Right cardiac atrium (tissue), 5 donors: Measurements from ENCODE around the gene NDUFAF5. TPM values are rescaled to one million over a fixed set of nuclear protein-coding genes. Genes with fewer than 3 reads are reported as not detected.
A peak's percentile ranks its signal among the peaks of the same experiment; 100 is the strongest.

Source experiments
- ATAC-seq, 2 donors: fragments of 200-7000 bp; cut with Tn5 transposase; one replicate each; pipeline versions ENCODE4 v1.8.0 to v1.9.1; 2020; ENCODE audit warnings: moderate library complexity in 2 of 2, mild to moderate bottlenecking in 1 of 2
- DNase-seq, 3 donors: peaks; one replicate each; pipeline ENCODE4 v3.0.0-alpha.2; 2020
- H3K27ac ChIP-seq: one replicate; pipeline ENCODE4 v1.5.1; 2013; ENCODE audit warnings: mild to moderate bottlenecking, low read length, control low read depth, moderate library complexity
- H3K27me3 ChIP-seq: one replicate; pipeline ENCODE4 v1.6.1; 2013; ENCODE audit not compliant: control insufficient read depth, insufficient read depth
- H3K4me1 ChIP-seq: one replicate; pipeline ENCODE4 v1.6.1; 2013; ENCODE audit warnings: low read length; ENCODE audit not compliant: control insufficient read depth, insufficient read depth
- H3K4me3 ChIP-seq: one replicate; pipeline ENCODE4 v1.5.1; 2013; ENCODE audit warnings: low read length, control low read depth
- H3K9me3 ChIP-seq: one replicate; pipeline ENCODE4 v1.6.1; 2013; ENCODE audit warnings: low read length; ENCODE audit not compliant: control insufficient read depth
- WGBS: extraction: QIAGEN DNeasy Blood & Tissue Kit; methylation state at CpG from one replicate; pipeline ENCODE4 v1.1.7; 2013; 5-methylcytosine and 5-hydroxymethylcytosine counted together
- intact Hi-C, 4 donors: fragments of 100-400 bp; cut with DNase I; formaldehyde crosslinking; loops; one replicate each; pipeline versions ENCODE4 v1.11.0 to v1.14.0; 2022 to 2023
- polyA plus RNA-seq: library from polyadenylated mRNA; stranded (reverse); fragments of 200-250 nt; gene quantifications from one replicate; pipeline ENCODE4 v1.2.3, GENCODE V29; 2013
- total RNA-seq, 4 donors: library from RNA; stranded (reverse); fragmentation: NEBNext Ultra II Directional; extraction: Animal tissue kit (Norgen Biotek cat#: 25700); gene quantifications; one replicate each; pipeline ENCODE4 v1.2.1, GENCODE V29; 2021
- donor health status: healthy with polysubstance abuse.
- donor health status: DM: no; HTN: yes; CAD: no.
- donor health status: DM: no; HTN: no; CAD: no.
- donor health status: DM: no; HTN: yes; CAD: no; lungs with severe emphysema.
- donor health status: DM: yes; HTN: yes; CAD: no.

The NDUFAF5 gene
- total and polyA plus RNA-seq, 5 donors = 55.7 to 72.3 (median 62.4) TPM

DNA sequence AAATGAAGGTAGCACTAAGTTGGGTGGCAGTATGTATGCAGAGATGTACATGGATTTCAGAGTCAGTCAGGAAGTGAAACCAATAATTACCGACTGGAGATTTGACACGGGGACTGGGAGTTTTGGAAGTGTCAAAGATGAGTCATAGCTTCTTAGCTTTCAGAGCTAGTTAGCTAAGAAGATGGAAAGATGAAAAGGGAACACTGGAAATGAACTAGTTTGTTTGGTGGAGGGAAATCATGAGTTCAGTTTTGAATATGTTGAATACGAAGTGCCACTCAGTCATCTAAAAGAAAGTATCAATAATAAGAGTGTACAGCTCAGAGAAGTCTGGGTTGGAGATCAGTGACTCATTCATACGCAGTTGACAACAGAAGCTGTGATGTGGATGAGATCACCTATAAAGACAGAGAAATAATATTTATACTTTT is 7.6 kb upstream of the NDUFAF5 start:
- no peak overlapping the region for H3K4me3 ChIP-seq
- no peak overlapping the region for H3K27ac ChIP-seq
- H3K4me1 ChIP-seq = no peaks in the 10 kb centered on the region
- intact Hi-C loops = loop anchor here in 1 of 4 donors (10.0 kb wide), 2 partner anchors 312 to 452 kb away; no protein-coding TSS in a partner anchor
- ATAC-seq = no peak
- 68% methylated on average over 4 of the region's 4 CpGs for WGBS
- H3K9me3 ChIP-seq = no peaks in the 10 kb centered on the region
- no peak for DNase-seq
- H3K27me3 ChIP-seq = no peaks in the 10 kb centered on the region

DNA sequence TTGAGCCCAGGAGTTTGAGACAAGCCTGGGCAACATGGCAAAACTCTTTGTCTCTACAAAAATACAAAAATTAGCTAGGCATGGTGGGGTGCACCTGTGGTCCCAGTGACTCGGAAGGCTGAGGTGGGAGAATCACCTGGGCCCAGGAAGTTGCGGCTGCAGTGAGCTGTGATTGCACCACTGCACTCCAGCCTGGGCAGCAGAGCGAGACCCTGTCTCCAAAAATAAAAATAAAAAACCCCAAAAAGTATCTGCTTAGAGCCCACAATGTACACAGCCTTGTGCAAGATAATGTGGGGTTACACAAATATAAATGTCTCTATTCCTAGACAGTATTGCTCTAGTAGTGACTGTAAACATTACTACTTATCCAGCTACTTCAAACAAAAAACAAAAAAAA is 6.0 kb upstream of the NDUFAF5 start:
- H3K9me3 ChIP-seq = no peaks in the 10 kb centered on the region
- WGBS = 95% methylated on average over 3 of the region's 3 CpGs
- no peak for ATAC-seq
- no peaks in the 10 kb centered on the region for H3K27me3 ChIP-seq
- no peaks in the 10 kb centered on the region for H3K4me1 ChIP-seq
- intact Hi-C loops = loop anchor here in 1 of 4 donors (10.0 kb wide), 2 partner anchors 314 to 454 kb away; no protein-coding TSS in a partner anchor
- no peak for DNase-seq
- no peak overlapping the region for H3K4me3 ChIP-seq
- H3K27ac ChIP-seq = no peak overlapping the region

DNA sequence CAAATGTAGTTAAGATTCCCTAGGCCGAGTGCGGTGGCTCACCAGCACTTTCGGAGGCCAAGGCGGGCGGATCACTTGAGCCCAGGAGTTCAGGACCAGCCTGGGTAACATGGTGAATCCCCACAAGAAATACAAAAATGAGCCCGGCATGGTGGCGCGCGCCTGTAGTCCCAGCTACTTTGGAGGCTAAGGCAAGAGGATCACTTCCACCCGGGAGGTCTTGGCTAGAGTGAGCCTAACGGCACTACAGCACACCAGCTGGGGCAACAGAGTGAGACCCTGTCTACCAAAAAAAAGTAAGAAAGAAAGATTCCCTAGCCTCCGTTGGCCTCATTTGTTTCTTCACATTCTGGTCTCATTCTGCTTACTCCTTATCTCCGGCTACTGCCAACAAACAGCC is 1.3 kb upstream of the NDUFAF5 start:
- Histone ChIP-seq H3K27me3 (no peaks in the 10 kb centered on the region), H3K4me1 (no peaks in the 10 kb centered on the region), H3K9me3 (no peaks in the 10 kb centered on the region), H3K4me3 (no peak overlapping the region), H3K27ac (no peak overlapping the region)
- DNase-seq (peak in 1 of 3 donors; percentile 36), ATAC-seq (no peak)
- 92% methylated on average over 13 of the region's 13 CpGs for WGBS
- intact Hi-C loops = no loop called here

DNA sequence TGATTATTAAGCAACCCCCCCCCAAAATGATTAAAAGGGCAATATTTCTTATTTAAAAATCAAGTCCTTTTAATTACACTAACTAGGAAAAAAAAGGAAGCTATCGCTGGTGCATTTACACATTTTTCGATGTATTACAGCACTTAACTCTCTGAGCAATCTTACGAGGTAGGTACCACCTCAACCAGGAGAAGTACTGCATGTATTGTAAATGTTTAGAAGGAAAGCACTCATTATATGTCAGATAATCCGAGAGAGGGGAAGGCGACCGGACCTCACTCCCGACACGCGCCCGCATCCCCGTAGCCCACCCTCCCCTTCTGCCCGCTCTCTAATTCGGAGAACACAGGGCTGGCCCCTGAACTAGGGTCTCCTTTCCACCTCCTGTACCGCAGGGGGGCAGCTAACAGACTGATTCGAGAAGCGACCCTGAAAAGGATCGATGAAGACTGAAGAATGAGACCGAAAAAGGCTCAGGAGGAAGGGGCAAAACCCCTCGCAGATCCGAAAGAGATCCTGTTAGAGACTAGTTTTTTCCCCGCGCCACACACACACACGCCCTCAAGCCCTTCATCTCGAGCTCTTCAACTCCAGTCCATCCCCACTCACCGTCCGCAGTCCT is 446 bp upstream of the NDUFAF5 start:
- Histone ChIP-seq H3K27me3 (no peaks in the 10 kb centered on the region), H3K9me3 (no peaks in the 10 kb centered on the region), H3K27ac (no peak overlapping the region), H3K4me1 (no peaks in the 10 kb centered on the region), H3K4me3 (peak overlapping the region; percentile 89)
- ATAC-seq = peak; percentile 12 to 21
- WGBS = under 1% methylated on average over 26 of the region's 26 CpGs
- intact Hi-C loops = no loop called here
- peak in 2 of 3 donors; percentile 10 to 44 for DNase-seq

DNA sequence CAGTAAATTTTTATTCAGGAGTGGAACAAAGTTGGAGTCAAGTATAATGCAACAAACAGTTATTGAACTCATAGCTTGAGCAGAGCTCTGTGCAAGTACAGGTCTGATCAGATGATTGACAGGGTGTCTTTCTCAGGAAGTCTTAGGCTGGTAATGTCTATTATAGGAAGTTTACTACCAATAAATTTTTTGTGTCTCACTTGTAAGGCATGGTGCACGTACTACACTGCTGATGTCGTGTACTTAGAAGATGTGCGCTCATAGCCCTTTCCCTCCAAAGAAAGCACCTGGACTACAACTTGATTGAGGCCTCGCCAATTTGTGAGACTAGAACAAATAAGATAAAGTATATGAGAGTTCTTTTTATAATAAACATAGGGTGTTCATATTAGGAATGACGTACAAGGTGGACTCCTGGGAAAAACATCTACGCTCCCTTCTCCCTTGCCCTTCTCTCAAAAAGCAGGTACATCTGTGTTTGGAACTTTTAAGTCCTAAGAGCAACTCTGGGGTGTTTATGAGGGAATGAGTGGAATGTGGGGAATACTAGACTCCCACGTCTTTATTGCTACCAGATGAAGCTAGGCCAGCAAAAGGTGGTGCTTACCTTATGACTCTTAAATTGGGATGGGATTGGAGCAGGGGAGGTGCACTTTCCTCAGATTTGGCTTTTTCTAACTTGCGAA is 1.5 kb downstream of the NDUFAF5 start:
- Histone ChIP-seq H3K27ac (peak overlapping the region; percentile 73), H3K9me3 (no peaks in the 10 kb centered on the region), H3K4me1 (no peaks in the 10 kb centered on the region), H3K27me3 (no peaks in the 10 kb centered on the region), H3K4me3 (peak overlapping the region; percentile 89)
- intact Hi-C loops = no loop called here
- no peak for DNase-seq
- 72% methylated on average over 8 of the region's 8 CpGs for WGBS
- ATAC-seq = no peak

DNA sequence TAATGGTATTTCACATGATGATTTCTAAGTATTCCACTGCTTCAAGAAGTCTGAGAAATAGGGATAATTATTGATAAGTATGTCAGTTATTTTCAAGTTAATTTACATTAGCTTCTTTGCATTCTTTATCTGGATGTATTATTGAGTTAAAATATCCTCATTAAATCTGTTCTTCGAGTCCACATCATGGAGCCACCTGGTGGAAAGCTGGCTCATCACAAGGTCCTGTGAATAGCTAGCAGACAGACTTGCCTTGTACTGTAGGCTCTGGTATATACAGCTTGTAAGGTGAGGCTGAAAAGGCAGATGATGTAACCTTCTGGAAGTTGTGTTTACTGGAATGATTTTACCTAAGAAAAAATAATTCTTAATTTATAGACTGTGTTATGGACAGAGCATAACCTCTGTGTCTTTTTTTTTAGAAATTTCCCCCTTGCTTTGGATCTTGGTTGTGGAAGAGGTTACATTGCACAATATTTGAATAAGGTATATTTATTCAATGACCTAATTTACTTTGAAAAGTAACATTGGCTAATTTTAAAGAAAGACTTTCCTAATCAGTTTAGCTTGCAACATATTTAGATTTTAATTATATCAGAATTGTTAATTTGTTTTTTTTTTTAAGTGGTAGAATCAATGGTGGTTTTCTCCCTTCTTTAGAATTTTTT is 3.5 kb downstream of the NDUFAF5 start:
- intact Hi-C loops = no loop called here
- Histone ChIP-seq H3K9me3 (no peaks in the 10 kb centered on the region), H3K27ac (no peak overlapping the region), H3K27me3 (no peaks in the 10 kb centered on the region), H3K4me1 (no peaks in the 10 kb centered on the region), H3K4me3 (no peak overlapping the region)
- ATAC-seq = no peak
- 0% methylated on average over 1 of the region's 1 CpG for WGBS
- peak in 1 of 3 donors; percentile 45 for DNase-seq

DNA sequence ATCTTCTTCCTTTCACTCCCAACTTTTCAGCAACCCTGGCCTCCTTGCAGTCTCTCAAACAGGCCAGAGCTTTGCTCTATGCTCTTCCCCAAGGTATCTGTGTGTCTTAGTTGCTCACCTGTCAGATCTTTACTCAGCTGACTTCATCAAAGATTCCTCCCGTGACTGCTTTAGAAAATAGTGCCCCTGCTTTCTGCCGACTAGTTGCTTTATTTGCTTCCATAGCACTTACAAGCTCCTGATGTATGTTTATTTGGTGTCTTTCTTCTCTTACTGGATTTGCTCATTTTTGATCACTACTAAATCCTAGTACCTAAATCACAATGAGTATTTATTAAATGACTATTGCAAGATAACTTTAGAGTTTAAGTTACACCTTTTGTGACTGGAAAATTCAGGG is 5.9 kb downstream of the NDUFAF5 start:
- ATAC-seq = no peak
- Histone ChIP-seq H3K27ac (no peak overlapping the region), H3K27me3 (no peaks in the 10 kb centered on the region), H3K4me1 (no peaks in the 10 kb centered on the region), H3K9me3 (no peaks in the 10 kb centered on the region), H3K4me3 (no peak overlapping the region)
- DNase-seq = no peak
- intact Hi-C loops = no loop called here
- whole genome bisulfite sequencing = 93% methylated on average over 2 of the region's 2 CpGs

DNA sequence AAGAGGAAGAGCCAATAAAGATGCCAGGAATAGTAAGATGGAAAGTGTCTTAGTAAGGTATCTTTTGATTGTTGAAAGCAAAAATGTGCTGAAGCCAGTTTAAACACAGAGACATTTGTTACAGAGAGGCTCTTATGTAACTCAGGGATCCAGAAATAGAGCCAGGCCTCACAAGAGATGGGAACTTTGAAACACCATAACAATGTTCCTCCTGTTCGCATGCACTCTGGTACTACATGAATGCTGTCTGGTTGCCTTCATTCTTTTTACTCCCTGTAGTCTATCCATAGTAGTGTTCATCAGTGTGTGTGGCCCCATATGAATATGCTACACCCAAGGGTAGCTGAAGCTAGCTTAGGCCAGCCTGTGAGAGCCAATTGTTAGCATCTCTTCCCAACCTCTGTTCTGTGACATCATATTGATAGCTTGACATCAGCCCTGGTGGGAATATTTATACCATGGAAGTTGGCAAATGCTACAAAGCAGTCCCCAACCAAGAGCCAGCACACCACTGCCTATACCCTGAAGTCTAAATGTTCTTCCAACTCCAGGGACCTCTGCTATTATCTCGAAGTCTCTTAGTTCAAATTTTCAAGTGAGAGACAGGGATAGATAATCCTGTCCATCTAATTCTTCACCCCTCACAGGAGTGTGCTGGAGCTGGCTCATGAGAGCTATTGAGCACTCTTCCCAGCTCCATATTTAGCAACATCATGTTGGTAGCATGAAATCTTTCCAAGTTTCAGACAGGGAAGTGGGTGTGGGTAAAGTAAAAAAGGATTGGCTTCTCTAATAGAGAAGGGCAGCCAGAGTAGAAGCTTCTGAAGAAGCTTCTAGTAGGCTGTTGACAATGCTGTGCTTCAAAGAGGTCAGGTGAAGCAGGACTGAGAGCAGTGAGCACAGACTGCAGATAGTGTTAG is 7.0 kb downstream of the NDUFAF5 start:
- DNase-seq (no peak), ATAC-seq (peak; percentile 78 to 88)
- H3K4me1 ChIP-seq = no peaks in the 10 kb centered on the region
- H3K27ac ChIP-seq = peak overlapping the region; percentile 75
- 72% methylated on average over 2 of the region's 2 CpGs for WGBS
- intact Hi-C loops = no loop called here
- no peaks in the 10 kb centered on the region for H3K9me3 ChIP-seq
- H3K27me3 ChIP-seq = no peaks in the 10 kb centered on the region
- H3K4me3 ChIP-seq = no peak overlapping the region

DNA sequence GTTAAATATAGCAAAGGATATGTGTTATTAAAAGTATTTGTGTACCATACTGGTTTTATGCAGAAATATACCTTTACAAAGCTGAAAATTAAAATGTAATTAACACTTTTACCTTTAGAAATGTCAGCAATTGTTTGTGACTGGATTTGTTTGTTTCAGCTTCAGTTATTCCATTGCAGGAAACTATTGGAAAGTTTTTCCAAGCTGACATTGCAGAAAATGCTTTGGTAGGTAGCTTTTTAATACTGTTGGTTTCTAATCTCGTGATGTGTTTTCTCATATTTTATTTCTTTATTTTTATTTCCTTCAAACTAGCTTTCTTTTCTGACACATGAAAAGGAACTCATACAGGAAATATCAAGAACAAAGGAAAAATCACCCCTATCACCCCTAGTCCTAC is 8.2 kb downstream of the NDUFAF5 start:
- H3K27ac ChIP-seq = no peak overlapping the region
- no peaks in the 10 kb centered on the region for H3K27me3 ChIP-seq
- intact Hi-C loops = no loop called here
- DNase-seq (no peak), ATAC-seq (no peak)
- H3K9me3 ChIP-seq = no peaks in the 10 kb centered on the region
- WGBS = 95% methylated on average over 1 of the region's 1 CpG
- H3K4me1 ChIP-seq = no peaks in the 10 kb centered on the region
- H3K4me3 ChIP-seq = no peak overlapping the region

DNA sequence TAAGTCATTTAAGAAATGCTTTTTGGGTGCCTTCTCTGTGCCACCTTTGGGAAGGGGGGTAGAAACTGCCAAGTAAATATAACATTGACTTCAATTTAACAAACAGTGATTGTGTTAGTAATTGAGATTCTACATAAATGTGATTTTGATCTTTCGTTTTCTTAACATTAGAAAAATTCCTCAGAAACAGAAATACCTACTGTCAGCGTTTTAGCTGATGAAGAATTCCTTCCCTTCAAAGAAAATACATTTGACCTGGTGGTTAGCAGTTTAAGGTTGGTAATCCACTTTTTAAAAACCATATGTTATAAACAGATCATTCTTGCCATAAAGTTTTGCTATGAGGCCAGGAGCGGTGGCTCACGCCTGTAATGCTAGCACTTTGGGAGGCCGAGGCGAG is 9.8 kb downstream of the NDUFAF5 start:
- Histone ChIP-seq H3K4me3 (no peak overlapping the region), H3K27ac (no peak overlapping the region), H3K9me3 (no peaks in the 10 kb centered on the region), H3K27me3 (no peaks in the 10 kb centered on the region), H3K4me1 (no peaks in the 10 kb centered on the region)
- intact Hi-C loops = no loop called here
- 97% methylated on average over 6 of the region's 6 CpGs for WGBS
- DNase-seq (no peak), ATAC-seq (no peak)
